ENCODE data around the gene TBL1X.

The TBL1X gene

DNA sequence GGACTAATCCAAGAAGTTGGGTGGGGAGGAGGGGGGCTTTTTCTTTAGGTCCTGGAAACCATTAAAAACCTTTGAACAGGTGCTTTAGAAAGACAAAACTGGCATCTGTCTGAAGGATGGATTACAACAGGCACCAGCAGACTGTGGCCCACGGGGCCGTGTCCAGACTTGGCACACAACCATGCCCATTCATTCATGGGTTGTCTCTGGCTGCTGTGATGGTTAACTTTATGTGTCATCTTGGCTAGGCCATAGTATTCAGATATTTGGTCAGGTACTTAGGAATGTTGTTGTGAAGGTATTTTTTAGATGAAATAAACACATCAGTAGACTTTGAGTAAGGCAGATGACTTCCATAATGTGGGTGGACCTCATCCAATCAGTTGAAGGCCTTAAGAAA is 45.5 kb downstream of the TBL1X start:
- TF ChIP-seq, protein P1, sequence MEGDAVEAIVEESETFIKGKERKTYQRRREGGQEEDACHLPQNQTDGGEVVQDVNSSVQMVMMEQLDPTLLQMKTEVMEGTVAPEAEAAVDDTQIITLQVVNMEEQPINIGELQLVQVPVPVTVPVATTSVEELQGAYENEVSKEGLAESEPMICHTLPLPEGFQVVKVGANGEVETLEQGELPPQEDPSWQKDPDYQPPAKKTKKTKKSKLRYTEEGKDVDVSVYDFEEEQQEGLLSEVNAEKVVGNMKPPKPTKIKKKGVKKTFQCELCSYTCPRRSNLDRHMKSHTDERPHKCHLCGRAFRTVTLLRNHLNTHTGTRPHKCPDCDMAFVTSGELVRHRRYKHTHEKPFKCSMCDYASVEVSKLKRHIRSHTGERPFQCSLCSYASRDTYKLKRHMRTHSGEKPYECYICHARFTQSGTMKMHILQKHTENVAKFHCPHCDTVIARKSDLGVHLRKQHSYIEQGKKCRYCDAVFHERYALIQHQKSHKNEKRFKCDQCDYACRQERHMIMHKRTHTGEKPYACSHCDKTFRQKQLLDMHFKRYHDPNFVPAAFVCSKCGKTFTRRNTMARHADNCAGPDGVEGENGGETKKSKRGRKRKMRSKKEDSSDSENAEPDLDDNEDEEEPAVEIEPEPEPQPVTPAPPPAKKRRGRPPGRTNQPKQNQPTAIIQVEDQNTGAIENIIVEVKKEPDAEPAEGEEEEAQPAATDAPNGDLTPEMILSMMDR (IDR thresholded peaks at IDR 0.05) = no peak

- TF ChIP-seq, protein P1 (IDR thresholded peaks at IDR 0.05) = no peak
These were observed 46.1 kb downstream of the TBL1X start for GRCh38 chrX:9510980-9511379.

- TF ChIP-seq, protein P1 (IDR thresholded peaks at IDR 0.05) = no peak
These were observed 50.6 kb downstream of the TBL1X start for GRCh38 chrX:9515489-9515888.

DNA sequence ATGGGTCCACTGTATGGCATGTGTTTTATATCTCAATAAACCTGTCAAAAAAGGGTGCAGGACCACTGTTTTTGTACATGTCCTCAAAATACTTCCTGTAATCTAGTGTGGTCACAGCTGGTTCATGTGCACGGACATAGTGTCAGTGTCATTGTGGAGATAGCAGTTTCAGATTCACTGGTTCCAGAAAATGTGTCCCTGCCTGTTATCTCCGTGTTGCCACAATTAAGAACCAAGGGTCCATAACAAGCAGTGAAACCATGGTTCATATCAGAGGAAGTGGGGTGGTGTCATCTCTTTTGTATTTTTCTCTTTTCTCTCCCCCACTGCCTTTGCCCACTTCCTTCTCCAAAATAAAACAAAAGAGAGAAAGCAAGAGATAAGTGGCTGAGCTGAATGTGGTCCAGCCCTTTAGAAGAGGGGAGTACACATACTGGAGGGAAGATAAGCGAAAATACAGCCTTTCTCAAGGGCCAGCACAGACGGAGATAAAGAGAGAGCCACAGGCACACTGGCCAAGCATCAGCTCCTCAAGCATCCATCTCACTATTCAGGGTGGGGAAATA is 51.2 kb downstream of the TBL1X start:
- TF ChIP-seq, protein P1 (IDR thresholded peaks at IDR 0.05) = no peak

DNA sequence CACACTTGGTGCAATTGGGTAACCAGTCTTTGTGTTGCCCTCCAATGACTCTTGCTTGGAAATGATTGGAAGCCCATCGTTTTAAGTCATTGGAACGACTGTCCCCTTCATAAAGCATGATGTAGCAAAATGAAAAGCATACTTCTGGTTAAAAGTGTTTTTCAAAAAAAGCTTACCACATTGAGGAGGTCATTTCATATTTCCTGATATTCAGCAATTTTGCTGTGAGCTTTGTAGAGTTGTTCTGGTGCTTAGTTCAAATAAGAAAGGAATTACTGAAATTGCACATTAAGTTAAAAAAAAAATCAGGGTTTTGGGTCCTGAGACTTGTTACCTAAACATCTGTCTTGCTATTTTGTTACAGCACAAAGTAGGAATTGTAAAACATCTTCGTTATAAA is 51.8 kb downstream of the TBL1X start:
- TF ChIP-seq, protein P1 (IDR thresholded peaks at IDR 0.05) = no peak

GRCh38 chrX:9518051-9518450 is 53.2 kb downstream of the TBL1X start:
- TF ChIP-seq, protein P1 (IDR thresholded peaks at IDR 0.05) = no peak

DNA sequence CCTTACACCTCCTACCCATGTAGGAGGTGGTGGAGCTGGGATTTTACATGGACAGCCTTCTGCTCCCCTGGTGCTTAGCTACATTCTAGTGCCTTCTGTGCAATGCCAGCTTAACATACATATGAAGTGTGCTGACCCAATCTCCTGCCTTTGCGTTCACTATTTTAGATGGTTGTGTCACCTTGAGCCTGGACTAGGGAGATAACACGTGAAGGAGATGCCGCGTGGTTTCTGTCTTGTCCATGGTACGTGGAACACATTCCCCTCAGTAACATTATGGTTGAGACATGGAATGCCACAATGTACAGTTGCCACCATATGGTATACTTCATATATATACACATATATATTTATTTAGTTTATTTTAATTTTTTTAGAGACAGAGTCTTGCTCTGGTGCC is 54.0 kb downstream of the TBL1X start:
- TF ChIP-seq, protein P1 (IDR thresholded peaks at IDR 0.05) = no peak

All from LNCAP (cell line).